Liver (tissue), 9 donors: ENCODE results near the gene MED16. TPM values are rescaled to one million over a fixed set of nuclear protein-coding genes. Genes with fewer than 3 reads are reported as not detected.

Experiments
- DNase-seq: peaks from one replicate; pipeline ENCODE4 v3.0.0-alpha.2; 2017; ENCODE audit warnings: low spot score
- H3K27ac ChIP-seq, 2 donors: one replicate each; pipeline ENCODE4 v1.7.0; 2013; ENCODE audit warnings: inconsistent platforms in 2 of 2, low read length in 2 of 2, control low read depth in 1 of 2, low read depth in 1 of 2, mild to moderate bottlenecking in 1 of 2
- H3K27me3 ChIP-seq, 4 donors: one replicate each; pipeline versions ENCODE4 v1.6.1 to v1.7.0; 2013; ENCODE audit warnings: low read length in 3 of 4, inconsistent platforms in 1 of 4, mild to moderate bottlenecking in 1 of 4, moderate library complexity in 1 of 4; ENCODE audit not compliant: control insufficient read depth in 4 of 4, insufficient read depth in 4 of 4
- H3K36me3 ChIP-seq, 4 donors: one replicate each; pipeline versions ENCODE4 v1.6.1 to v1.7.0; 2013; ENCODE audit warnings: low read length in 3 of 4, mild to moderate bottlenecking in 3 of 4, low read depth in 1 of 4, moderate library complexity in 1 of 4; ENCODE audit not compliant: control insufficient read depth in 4 of 4, insufficient read depth in 3 of 4
- H3K4me1 ChIP-seq, 4 donors: one replicate each; pipeline versions ENCODE4 v1.6.1 to v1.7.0; 2013; ENCODE audit warnings: low read length in 3 of 4, mild to moderate bottlenecking in 3 of 4, moderate library complexity in 1 of 4; ENCODE audit not compliant: control insufficient read depth in 4 of 4, insufficient read depth in 4 of 4
- H3K4me3 ChIP-seq, 3 donors: one replicate each; pipeline versions ENCODE4 v1.6.1 to v1.7.0; 2013; ENCODE audit warnings: low read length in 3 of 3, control low read depth in 1 of 3, low read depth in 1 of 3, mild to moderate bottlenecking in 1 of 3
- H3K9ac ChIP-seq, 2 donors: one replicate each; pipeline ENCODE4 v1.7.0; 2013; ENCODE audit warnings: low read length in 2 of 2, mild to moderate bottlenecking in 2 of 2, moderate library complexity in 2 of 2, control low read depth in 1 of 2, low read depth in 1 of 2
- H3K9me3 ChIP-seq, 4 donors: one replicate each; pipeline versions ENCODE4 v1.6.1 to v1.7.0; 2013; ENCODE audit warnings: low read length in 3 of 4; ENCODE audit not compliant: control insufficient read depth in 4 of 4
- EGR1 ChIP-seq, 2 donors: IDR thresholded peaks; 2 replicates each; pipeline ENCODE4 v1.6.1; 2016 to 2018; ENCODE audit warnings: antibody characterized with exemption in 2 of 2, low read depth in 2 of 2
- FOXA1 ChIP-seq: IDR thresholded peaks from 2 replicates; pipeline ENCODE4 v1.6.1; 2016; ENCODE audit warnings: antibody characterized with exemption
- FOXA2 ChIP-seq: IDR thresholded peaks from 2 replicates; pipeline ENCODE4 v1.6.1; 2016; ENCODE audit warnings: antibody characterized with exemption
- GABPA ChIP-seq, 2 donors: IDR thresholded peaks in 1 of 2; conservative IDR thresholded peaks in 1 of 2; 2 replicates each; pipeline ENCODE4 v1.6.1; 2016; ENCODE audit warnings: antibody characterized with exemption in 2 of 2, mild to moderate bottlenecking in 1 of 2, moderate library complexity in 1 of 2
- HNF4A ChIP-seq, 2 donors: conservative IDR thresholded peaks; 2 replicates each; pipeline ENCODE4 v1.6.1; 2016; ENCODE audit warnings: antibody characterized with exemption in 2 of 2, mild to moderate bottlenecking in 2 of 2
- HNF4G ChIP-seq: IDR thresholded peaks from 2 replicates; pipeline ENCODE4 v1.6.1; 2016; ENCODE audit warnings: antibody characterized with exemption
- JUND ChIP-seq, 2 donors: IDR thresholded peaks; 2 replicates each; pipeline ENCODE4 v1.6.1; 2016; ENCODE audit warnings: antibody characterized with exemption in 2 of 2
- NR2F2 ChIP-seq: IDR thresholded peaks from 2 replicates; pipeline ENCODE4 v1.6.1; 2016; ENCODE audit warnings: antibody characterized with exemption
- RAD21 ChIP-seq, 2 donors: IDR thresholded peaks; 2 replicates each; pipeline ENCODE4 v1.6.1; 2016; ENCODE audit warnings: antibody characterized with exemption in 2 of 2, mild to moderate bottlenecking in 2 of 2
- RXRA ChIP-seq, 2 donors: IDR thresholded peaks; 2 replicates each; pipeline ENCODE4 v1.6.1; 2017 to 2018; ENCODE audit warnings: antibody characterized with exemption in 2 of 2, mild to moderate bottlenecking in 1 of 2
- SP1 ChIP-seq: IDR thresholded peaks from 2 replicates; pipeline ENCODE4 v1.6.1; 2018; ENCODE audit warnings: antibody characterized with exemption, mild to moderate bottlenecking
- TAF1 ChIP-seq: conservative IDR thresholded peaks from 2 replicates; pipeline ENCODE4 v1.6.1; 2016; ENCODE audit warnings: antibody characterized with exemption, mild to moderate bottlenecking
- YY1 ChIP-seq: IDR thresholded peaks from 2 replicates; pipeline ENCODE4 v1.6.1; 2016; ENCODE audit warnings: antibody characterized with exemption, mild to moderate bottlenecking
- WGBS: extraction: QIAGEN DNeasy Blood & Tissue Kit; methylation state at CpG from one replicate; pipeline ENCODE4 v1.1.7; 2013; 5-methylcytosine and 5-hydroxymethylcytosine counted together
- polyA plus RNA-seq, 2 donors: library from polyadenylated mRNA; stranded (reverse) in 1 of 2; unstranded in 1 of 2; fragments of 200-250 nt in 1 of 2; fragments of >200 nt in 1 of 2; fragmentation: Nextera tagmentation in 1 of 2; extraction: Ambion mirVana in 1 of 2; gene quantifications; one replicate each; pipeline versions ENCODE4 v1.2.1 to v1.2.3, GENCODE V29; 2013 to 2015
- total RNA-seq, 2 donors: library from RNA; depleted of rRNA; stranded (reverse); fragments of >200 nt; gene quantifications; one replicate each; pipeline ENCODE4 v1.2.3, GENCODE V29; 2014
- TF ChIP-seq, protein P1 (sequence below): IDR thresholded peaks from 2 replicates; pipeline ENCODE4 v1.6.1; 2016; ENCODE audit warnings: antibody characterized with exemption, mild to moderate bottlenecking
- TF ChIP-seq, protein P2 (sequence below): IDR thresholded peaks from 2 replicates; pipeline ENCODE4 v1.6.1; 2016; ENCODE audit warnings: antibody characterized with exemption
- TF ChIP-seq, protein P3 (sequence below): IDR thresholded peaks from 2 replicates; pipeline ENCODE4 v1.6.1; 2016; ENCODE audit warnings: antibody characterized with exemption
- TF ChIP-seq, protein P4 (sequence below): fragments of 150-350 bp; IDR thresholded peaks from 2 replicates; pipeline ENCODE4 v1.5.1; 2017; ENCODE audit warnings: improper control_type of control experiment, low read depth, low read length; ENCODE audit not compliant: missing input control
- TF ChIP-seq, protein P5 (sequence below): IDR thresholded peaks from 2 replicates; pipeline ENCODE4 v1.6.1; 2016; ENCODE audit warnings: antibody characterized with exemption
- donor health status: healthy.
- donor health status: healthy.
- donor health status: healthy.
- donor health status: healthy.
- donor health status: healthy.

The MED16 gene
- total and polyA plus RNA-seq, 4 donors: 30.6 to 50.5 (median 41.0) TPM

DNA sequence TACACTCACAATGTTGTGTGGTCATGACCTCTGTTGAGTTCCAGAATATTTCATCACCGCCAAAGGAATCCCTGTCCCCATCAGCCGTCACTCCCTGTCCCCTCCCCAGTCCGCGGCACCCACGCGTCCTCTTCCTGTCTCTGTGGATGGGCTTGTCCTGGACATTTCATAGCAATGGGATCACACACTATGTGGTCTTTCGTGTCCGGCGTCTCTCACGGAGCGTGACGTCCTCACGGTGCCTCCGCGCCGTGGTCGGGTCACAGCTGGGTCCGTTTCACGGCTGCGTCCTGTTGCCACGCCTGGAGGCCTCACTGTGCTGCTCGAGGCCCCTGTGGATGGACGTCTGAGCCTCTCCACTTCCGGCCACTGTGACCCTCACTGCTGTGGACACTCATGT, 58.8 kb downstream of the MED16 start:
- no peaks in the 10 kb centered on the region for H3K9me3 ChIP-seq
- WGBS: 74% methylated on average over 24 of the region's 24 CpGs
- H3K4me3 ChIP-seq: no peak overlapping the region
- no peak for DNase-seq
- H3K27me3 ChIP-seq: no peaks in the 10 kb centered on the region
- no peaks in the 10 kb centered on the region for H3K36me3 ChIP-seq
- no peak overlapping the region for H3K9ac ChIP-seq
- TF ChIP-seq, protein P1, sequence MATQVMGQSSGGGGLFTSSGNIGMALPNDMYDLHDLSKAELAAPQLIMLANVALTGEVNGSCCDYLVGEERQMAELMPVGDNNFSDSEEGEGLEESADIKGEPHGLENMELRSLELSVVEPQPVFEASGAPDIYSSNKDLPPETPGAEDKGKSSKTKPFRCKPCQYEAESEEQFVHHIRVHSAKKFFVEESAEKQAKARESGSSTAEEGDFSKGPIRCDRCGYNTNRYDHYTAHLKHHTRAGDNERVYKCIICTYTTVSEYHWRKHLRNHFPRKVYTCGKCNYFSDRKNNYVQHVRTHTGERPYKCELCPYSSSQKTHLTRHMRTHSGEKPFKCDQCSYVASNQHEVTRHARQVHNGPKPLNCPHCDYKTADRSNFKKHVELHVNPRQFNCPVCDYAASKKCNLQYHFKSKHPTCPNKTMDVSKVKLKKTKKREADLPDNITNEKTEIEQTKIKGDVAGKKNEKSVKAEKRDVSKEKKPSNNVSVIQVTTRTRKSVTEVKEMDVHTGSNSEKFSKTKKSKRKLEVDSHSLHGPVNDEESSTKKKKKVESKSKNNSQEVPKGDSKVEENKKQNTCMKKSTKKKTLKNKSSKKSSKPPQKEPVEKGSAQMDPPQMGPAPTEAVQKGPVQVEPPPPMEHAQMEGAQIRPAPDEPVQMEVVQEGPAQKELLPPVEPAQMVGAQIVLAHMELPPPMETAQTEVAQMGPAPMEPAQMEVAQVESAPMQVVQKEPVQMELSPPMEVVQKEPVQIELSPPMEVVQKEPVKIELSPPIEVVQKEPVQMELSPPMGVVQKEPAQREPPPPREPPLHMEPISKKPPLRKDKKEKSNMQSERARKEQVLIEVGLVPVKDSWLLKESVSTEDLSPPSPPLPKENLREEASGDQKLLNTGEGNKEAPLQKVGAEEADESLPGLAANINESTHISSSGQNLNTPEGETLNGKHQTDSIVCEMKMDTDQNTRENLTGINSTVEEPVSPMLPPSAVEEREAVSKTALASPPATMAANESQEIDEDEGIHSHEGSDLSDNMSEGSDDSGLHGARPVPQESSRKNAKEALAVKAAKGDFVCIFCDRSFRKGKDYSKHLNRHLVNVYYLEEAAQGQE: no peak
- TF ChIP-seq, protein P2, sequence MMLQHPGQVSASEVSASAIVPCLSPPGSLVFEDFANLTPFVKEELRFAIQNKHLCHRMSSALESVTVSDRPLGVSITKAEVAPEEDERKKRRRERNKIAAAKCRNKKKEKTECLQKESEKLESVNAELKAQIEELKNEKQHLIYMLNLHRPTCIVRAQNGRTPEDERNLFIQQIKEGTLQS: no peak
- TF ChIP-seq, protein P3, sequence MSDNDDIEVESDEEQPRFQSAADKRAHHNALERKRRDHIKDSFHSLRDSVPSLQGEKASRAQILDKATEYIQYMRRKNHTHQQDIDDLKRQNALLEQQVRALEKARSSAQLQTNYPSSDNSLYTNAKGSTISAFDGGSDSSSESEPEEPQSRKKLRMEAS: no peak
- TF ChIP-seq, protein P4, sequence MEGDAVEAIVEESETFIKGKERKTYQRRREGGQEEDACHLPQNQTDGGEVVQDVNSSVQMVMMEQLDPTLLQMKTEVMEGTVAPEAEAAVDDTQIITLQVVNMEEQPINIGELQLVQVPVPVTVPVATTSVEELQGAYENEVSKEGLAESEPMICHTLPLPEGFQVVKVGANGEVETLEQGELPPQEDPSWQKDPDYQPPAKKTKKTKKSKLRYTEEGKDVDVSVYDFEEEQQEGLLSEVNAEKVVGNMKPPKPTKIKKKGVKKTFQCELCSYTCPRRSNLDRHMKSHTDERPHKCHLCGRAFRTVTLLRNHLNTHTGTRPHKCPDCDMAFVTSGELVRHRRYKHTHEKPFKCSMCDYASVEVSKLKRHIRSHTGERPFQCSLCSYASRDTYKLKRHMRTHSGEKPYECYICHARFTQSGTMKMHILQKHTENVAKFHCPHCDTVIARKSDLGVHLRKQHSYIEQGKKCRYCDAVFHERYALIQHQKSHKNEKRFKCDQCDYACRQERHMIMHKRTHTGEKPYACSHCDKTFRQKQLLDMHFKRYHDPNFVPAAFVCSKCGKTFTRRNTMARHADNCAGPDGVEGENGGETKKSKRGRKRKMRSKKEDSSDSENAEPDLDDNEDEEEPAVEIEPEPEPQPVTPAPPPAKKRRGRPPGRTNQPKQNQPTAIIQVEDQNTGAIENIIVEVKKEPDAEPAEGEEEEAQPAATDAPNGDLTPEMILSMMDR: no peak
- TF ChIP-seq GABPA (IDR thresholded peaks at IDR 0.05 in 1 of 2, conservative IDR thresholded peaks at IDR 0.05 in 1 of 2) (no peak), EGR1 (IDR thresholded peaks at IDR 0.05; ENCODE audit: low read depth in 2 of 2) (no peak), RXRA (IDR thresholded peaks at IDR 0.05) (no peak), JUND (IDR thresholded peaks at IDR 0.05) (no peak), TAF1 (no peak), FOXA2 (no peak), FOXA1 (no peak), HNF4G (no peak), HNF4A (conservative IDR thresholded peaks at IDR 0.05) (no peak), SP1 (no peak), NR2F2 (no peak), RAD21 (IDR thresholded peaks at IDR 0.05) (no peak), YY1 (no peak)
- TF ChIP-seq, protein P5, sequence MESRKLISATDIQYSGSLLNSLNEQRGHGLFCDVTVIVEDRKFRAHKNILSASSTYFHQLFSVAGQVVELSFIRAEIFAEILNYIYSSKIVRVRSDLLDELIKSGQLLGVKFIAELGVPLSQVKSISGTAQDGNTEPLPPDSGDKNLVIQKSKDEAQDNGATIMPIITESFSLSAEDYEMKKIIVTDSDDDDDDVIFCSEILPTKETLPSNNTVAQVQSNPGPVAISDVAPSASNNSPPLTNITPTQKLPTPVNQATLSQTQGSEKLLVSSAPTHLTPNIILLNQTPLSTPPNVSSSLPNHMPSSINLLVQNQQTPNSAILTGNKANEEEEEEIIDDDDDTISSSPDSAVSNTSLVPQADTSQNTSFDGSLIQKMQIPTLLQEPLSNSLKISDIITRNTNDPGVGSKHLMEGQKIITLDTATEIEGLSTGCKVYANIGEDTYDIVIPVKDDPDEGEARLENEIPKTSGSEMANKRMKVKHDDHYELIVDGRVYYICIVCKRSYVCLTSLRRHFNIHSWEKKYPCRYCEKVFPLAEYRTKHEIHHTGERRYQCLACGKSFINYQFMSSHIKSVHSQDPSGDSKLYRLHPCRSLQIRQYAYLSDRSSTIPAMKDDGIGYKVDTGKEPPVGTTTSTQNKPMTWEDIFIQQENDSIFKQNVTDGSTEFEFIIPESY: no peak
- peaks cover 0 to 4% (median 1%) of the 10 kb centered on the region in 4 donors for H3K4me1 ChIP-seq
- H3K27ac ChIP-seq: no peak overlapping the region
